CD14-positive monocyte (primary cell): ENCODE measurements around the gene CWC27. TPM values are rescaled to one million over a fixed set of nuclear protein-coding genes. Genes with fewer than 3 reads are reported as not detected.
A peak's percentile ranks its signal among the peaks of the same experiment; 100 is the strongest.

Experiments
- DNase-seq, 3 donors: peaks; one replicate each; pipeline ENCODE4 v3.0.0-alpha.2; 2011 to 2022
- H2AFZ ChIP-seq: 2 replicates; pipeline ENCODE4 v1.6.0; 2012; ENCODE audit warnings: mild to moderate bottlenecking, low read depth, low read length, inconsistent platforms; ENCODE audit not compliant: insufficient read depth, poor library complexity, severe bottlenecking
- H3K27ac ChIP-seq, 2 donors: 1 replicate in 1 of 2; 2 replicates in 1 of 2; pipeline ENCODE4 v1.5.1; 2012 to 2013; ENCODE audit warnings: low read length in 2 of 2, control low read depth in 1 of 2, inconsistent platforms in 1 of 2, low read depth in 1 of 2, mild to moderate bottlenecking in 1 of 2
- H3K27me3 ChIP-seq, 2 donors: one replicate each; pipeline versions ENCODE4 v1.6.0 to v1.6.1; 2011 to 2013; ENCODE audit warnings: low read length in 2 of 2; ENCODE audit not compliant: control insufficient read depth in 2 of 2, insufficient read depth in 2 of 2
- H3K36me3 ChIP-seq, 2 donors: replicated peaks in 1 of 2; 1 replicate in 1 of 2; 2 replicates in 1 of 2; pipeline versions ENCODE4 v1.5.1 to v1.6.1; 2012 to 2013; ENCODE audit warnings: low read length in 2 of 2, control low read depth in 1 of 2, inconsistent platforms in 1 of 2, mild to moderate bottlenecking in 1 of 2; ENCODE audit not compliant: insufficient read depth in 2 of 2, control insufficient read depth in 1 of 2
- H3K4me1 ChIP-seq, 2 donors: 1 replicate in 1 of 2; 2 replicates in 1 of 2; pipeline versions ENCODE4 v1.5.1 to v1.6.1; 2012 to 2013; ENCODE audit warnings: low read length in 2 of 2, control low read depth in 1 of 2, inconsistent platforms in 1 of 2, mild to moderate bottlenecking in 1 of 2, moderate library complexity in 1 of 2; ENCODE audit not compliant: insufficient read depth in 2 of 2, control insufficient read depth in 1 of 2
- H3K4me2 ChIP-seq: replicated peaks from 2 replicates; pipeline ENCODE3; 2012; ENCODE audit warnings: low read length, moderate library complexity, mild to moderate bottlenecking; ENCODE audit not compliant: poor library complexity, severe bottlenecking; ENCODE audit errors: extremely low read depth
- H3K4me3 ChIP-seq, 3 experiments: fragments of 200-600 bp in 1 of 3; sonication (generic) in 1 of 3; replicated peaks in 1 of 3; 1 replicate in 2 of 3; 2 replicates in 1 of 3; pipeline ENCODE4 v1.5.1; 2011 to 2013; ENCODE audit warnings: low read length in 3 of 3, mild to moderate bottlenecking in 3 of 3, control low read depth in 2 of 3, low read depth in 2 of 3, inconsistent platforms in 1 of 3, moderate library complexity in 1 of 3
- H3K79me2 ChIP-seq: 2 replicates; pipeline ENCODE4 v1.6.0; 2012; ENCODE audit warnings: mild to moderate bottlenecking, control low read depth, inconsistent platforms, low read length, moderate library complexity; ENCODE audit not compliant: insufficient read depth
- H3K9ac ChIP-seq: 2 replicates; pipeline ENCODE4 v1.6.0; 2017; ENCODE audit warnings: low read length, mild to moderate bottlenecking; ENCODE audit not compliant: insufficient read depth, poor library complexity, severe bottlenecking
- H3K9me3 ChIP-seq, 2 donors: replicated peaks in 1 of 2; 1 replicate in 1 of 2; 2 replicates in 1 of 2; pipeline versions ENCODE4 v1.5.1 to v1.6.1; 2012 to 2013; ENCODE audit warnings: low read length in 2 of 2, control low read depth in 1 of 2; ENCODE audit not compliant: control insufficient read depth in 1 of 2, insufficient read depth in 1 of 2
- H4K20me1 ChIP-seq: 2 replicates; pipeline ENCODE4 v1.6.0; 2012; ENCODE audit warnings: mild to moderate bottlenecking, low read length, control low read depth, moderate library complexity; ENCODE audit not compliant: insufficient read depth
- H3K27ac Mint-ChIP-seq, 7 donors: one replicate each; pipeline ENCODE4 v1.8.0; 2020; ENCODE audit warnings: mild to moderate bottlenecking in 7 of 7, mixed read lengths in 7 of 7, moderate library complexity in 6 of 7, inconsistent platforms in 2 of 7
- H3K27me3 Mint-ChIP-seq, 3 donors: one replicate each; pipeline ENCODE4 v1.8.0; 2021 to 2022; ENCODE audit warnings: low read depth in 3 of 3, mild to moderate bottlenecking in 3 of 3, mixed read lengths in 3 of 3, moderate library complexity in 3 of 3, inconsistent platforms in 1 of 3
- H3K36me3 Mint-ChIP-seq, 2 donors: one replicate each; pipeline ENCODE4 v1.8.0; 2020; ENCODE audit warnings: mixed read lengths in 2 of 2, inconsistent platforms in 1 of 2, mild to moderate bottlenecking in 1 of 2
- H3K4me1 Mint-ChIP-seq: one replicate; pipeline ENCODE4 v1.8.0; 2020; ENCODE audit warnings: mild to moderate bottlenecking, mixed read lengths
- H3K4me3 Mint-ChIP-seq, 2 donors: one replicate each; pipeline ENCODE4 v1.8.0; 2020; ENCODE audit warnings: mild to moderate bottlenecking in 2 of 2, mixed read lengths in 2 of 2, moderate library complexity in 1 of 2
- H3K9me3 Mint-ChIP-seq, 7 donors: one replicate each; pipeline ENCODE4 v1.8.0; 2020 to 2022; ENCODE audit warnings: mixed read lengths in 7 of 7, mild to moderate bottlenecking in 6 of 7, moderate library complexity in 6 of 7, inconsistent platforms in 2 of 7
- WGBS: methylation state at CpG from one replicate; pipeline ENCODE4 v1.1.5; 2013; ENCODE audit warnings: missing lambda C conversion rate; ENCODE audit not compliant: insufficient coverage; 5-methylcytosine and 5-hydroxymethylcytosine counted together
- intact Hi-C, 2 donors: fragments of 100-400 bp; cut with micrococcal nuclease; formaldehyde crosslinking; loops; one replicate each; pipeline versions ENCODE4 v1.15.0 to v1.15.1; 2023
- polyA plus RNA-seq, 3 donors: library from polyadenylated mRNA; depleted of rRNA in 1 of 3; unstranded in 2 of 3; stranded (reverse) in 1 of 3; fragments of 300-500 nt in 2 of 3; fragments of >200 nt in 1 of 3; fragmentation: Illumina TruSeq in 2 of 3; gene quantifications; 1 replicate in 2 of 3; 2 replicates in 1 of 3; pipeline ENCODE4 v1.2.3, GENCODE V29; 2012 to 2021
- TF ChIP-seq, protein P1 (sequence below): fragments of 200-600 bp; IDR thresholded peaks from one replicate; pipeline ENCODE4 v1.8.0; 2022; ENCODE audit warnings: antibody characterized with exemption, mild to moderate bottlenecking

Gene CWC27
- polyA plus RNA-seq, 3 donors: 6.6 to 18.9 (median 14.5) TPM

DNA sequence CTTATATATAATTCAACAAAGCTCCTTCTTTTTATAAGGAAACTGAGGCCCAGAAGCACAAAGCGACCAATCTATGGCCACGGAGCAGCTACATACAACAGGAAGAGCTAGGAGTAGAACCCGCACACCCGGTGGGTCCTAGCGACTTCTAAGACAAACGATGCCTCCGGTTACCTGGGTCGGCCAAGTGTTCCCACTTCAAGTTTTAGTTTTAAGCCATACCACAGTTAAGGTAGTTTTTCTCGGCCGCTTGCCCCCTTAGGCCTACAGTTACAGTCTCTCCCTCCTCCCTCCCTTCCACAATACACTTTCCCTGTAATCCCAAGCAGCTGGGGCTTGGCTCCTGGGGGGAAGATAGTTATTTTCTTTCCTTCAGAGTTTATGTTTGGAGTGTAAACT is 772 bp upstream of the CWC27 start:
- peak in 1 of 3 donors; percentile 8 for DNase-seq
- Mint-ChIP-seq H3K4me1 (peaks cover 36% of the 10 kb centered on the region), H3K27ac (peak overlapping the region; percentile 87 to 98 (median 96)), H3K27me3 (peaks cover 0 to 2% (median 0%) of the 10 kb centered on the region in 3 donors), H3K9me3 (no peaks in the 10 kb centered on the region), H3K4me3 (peak overlapping the region; percentile 99 to 100), H3K36me3 (peaks cover 11 to 20% of the 10 kb centered on the region in 2 donors)
- H3K36me3 ChIP-seq: peaks cover 2 to 22% of the 10 kb centered on the region in 2 donors
- TF ChIP-seq, protein P1, sequence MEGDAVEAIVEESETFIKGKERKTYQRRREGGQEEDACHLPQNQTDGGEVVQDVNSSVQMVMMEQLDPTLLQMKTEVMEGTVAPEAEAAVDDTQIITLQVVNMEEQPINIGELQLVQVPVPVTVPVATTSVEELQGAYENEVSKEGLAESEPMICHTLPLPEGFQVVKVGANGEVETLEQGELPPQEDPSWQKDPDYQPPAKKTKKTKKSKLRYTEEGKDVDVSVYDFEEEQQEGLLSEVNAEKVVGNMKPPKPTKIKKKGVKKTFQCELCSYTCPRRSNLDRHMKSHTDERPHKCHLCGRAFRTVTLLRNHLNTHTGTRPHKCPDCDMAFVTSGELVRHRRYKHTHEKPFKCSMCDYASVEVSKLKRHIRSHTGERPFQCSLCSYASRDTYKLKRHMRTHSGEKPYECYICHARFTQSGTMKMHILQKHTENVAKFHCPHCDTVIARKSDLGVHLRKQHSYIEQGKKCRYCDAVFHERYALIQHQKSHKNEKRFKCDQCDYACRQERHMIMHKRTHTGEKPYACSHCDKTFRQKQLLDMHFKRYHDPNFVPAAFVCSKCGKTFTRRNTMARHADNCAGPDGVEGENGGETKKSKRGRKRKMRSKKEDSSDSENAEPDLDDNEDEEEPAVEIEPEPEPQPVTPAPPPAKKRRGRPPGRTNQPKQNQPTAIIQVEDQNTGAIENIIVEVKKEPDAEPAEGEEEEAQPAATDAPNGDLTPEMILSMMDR: no peak
- peak overlapping the region; percentile 85 to 98 (median 96) for H3K4me3 ChIP-seq
- H2AFZ ChIP-seq: peak overlapping the region; percentile 99
- H3K79me2 ChIP-seq: peaks cover 83% of the 10 kb centered on the region
- H4K20me1 ChIP-seq: peaks cover 11% of the 10 kb centered on the region
- no peaks in the 10 kb centered on the region for H3K9me3 ChIP-seq
- H3K27ac ChIP-seq: peak overlapping the region; percentile 68 to 95
- 0% methylated on average over 7 of the region's 10 CpGs for WGBS
- peak overlapping the region; percentile 94 for H3K4me2 ChIP-seq
- H3K27me3 ChIP-seq: no peaks in the 10 kb centered on the region
- peak overlapping the region; percentile 80 for H3K9ac ChIP-seq
- peaks cover 26 to 40% of the 10 kb centered on the region in 2 donors for H3K4me1 ChIP-seq
- intact Hi-C loops: no loop called here

DNA sequence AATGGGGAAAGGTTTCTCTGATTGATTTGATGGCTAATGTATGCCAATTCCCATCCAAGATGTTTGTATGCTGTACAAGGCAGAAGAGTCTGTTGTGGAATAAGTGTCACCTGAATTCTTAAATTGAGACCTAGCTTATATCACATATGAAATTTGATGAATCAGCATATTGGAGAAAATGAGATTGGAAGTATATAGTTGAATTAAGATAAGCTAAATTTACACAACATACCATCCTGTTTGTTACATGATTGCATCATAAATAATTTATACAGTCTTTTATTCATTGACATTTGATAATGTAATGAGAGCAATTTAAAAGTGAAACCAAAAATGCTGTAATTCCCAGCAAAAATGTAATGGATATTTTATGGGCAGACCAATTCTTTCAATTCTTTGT is 1.1 kb downstream of the CWC27 start:
- Mint-ChIP-seq H3K9me3 (no peaks in the 10 kb centered on the region), H3K27ac (peak overlapping the region in 1 of 7 donors; percentile 94), H3K4me3 (peak overlapping the region in 1 of 2 donors; percentile 100), H3K36me3 (peaks cover 5% of the 10 kb centered on the region in 2 donors), H3K4me1 (peaks cover 47% of the 10 kb centered on the region), H3K27me3 (peaks cover 0 to 2% (median 0%) of the 10 kb centered on the region in 3 donors)
- Histone ChIP-seq H3K79me2 (peaks cover 67% of the 10 kb centered on the region), H3K36me3 (peaks cover under 1 to 5% of the 10 kb centered on the region in 2 donors), H4K20me1 (peaks cover 6% of the 10 kb centered on the region), H3K4me2 (peak overlapping the region; percentile 94), H3K4me3 (peak overlapping the region in 1 of 3 experiments; percentile 98), H2AFZ (no peak overlapping the region), H3K27me3 (no peaks in the 10 kb centered on the region), H3K9ac (no peak overlapping the region), H3K4me1 (peaks cover 29 to 58% of the 10 kb centered on the region in 2 donors), H3K9me3 (no peaks in the 10 kb centered on the region), H3K27ac (no peak overlapping the region)
- no peak for DNase-seq
- intact Hi-C loops: no loop called here
- TF ChIP-seq, protein P1: no peak
